NT2/D1 (cell line): ENCODE measurements around the gene AHI1.

Experiments used
- SUZ12 ChIP-seq: IDR thresholded peaks from 2 replicates; pipeline ENCODE4 v1.6.1; 2011; ENCODE audit not compliant: insufficient read length, insufficient read depth; ENCODE audit errors: extremely low read depth
- YY1 ChIP-seq: IDR thresholded peaks from 2 replicates; pipeline ENCODE4 v1.6.1; 2011; ENCODE audit not compliant: insufficient read length, insufficient read depth
- ZNF274 ChIP-seq: IDR thresholded peaks from 2 replicates; pipeline ENCODE4 v1.6.1; 2011; ENCODE audit warnings: mild to moderate bottlenecking, low read depth, low read length

DNA sequence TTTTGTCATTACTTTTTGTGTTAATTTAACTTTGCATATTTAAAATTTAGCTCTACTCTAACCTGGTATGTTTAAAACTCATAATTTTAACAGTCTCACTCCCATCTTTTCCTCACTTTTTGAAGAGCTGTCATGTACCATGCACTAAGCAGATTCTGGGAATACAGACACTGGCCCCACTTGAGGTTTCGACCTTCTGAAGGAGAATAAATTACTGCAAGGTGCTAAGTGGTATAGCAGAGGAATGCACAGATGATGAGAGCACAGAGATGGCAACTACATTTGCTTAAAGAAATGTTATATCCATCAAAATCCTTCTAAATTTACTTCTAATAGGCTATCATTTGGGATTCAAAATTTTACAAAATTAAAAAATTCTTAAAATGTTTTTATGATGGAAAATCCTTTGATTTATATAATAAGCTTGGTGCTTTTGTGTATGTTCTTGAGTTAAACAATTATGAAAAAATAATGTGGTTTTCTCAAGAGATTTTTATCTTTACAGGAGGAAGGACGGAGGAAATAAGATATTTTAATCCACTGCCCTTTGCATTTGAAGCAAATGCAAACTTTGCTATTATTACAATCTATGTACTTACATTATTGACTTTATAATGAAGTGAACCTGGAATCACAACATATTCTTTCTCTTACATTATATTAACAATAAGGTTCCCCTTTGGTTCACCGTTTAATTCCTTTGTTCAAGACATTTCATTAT, 79.3 kb downstream of the AHI1 start:
- TF ChIP-seq ZNF274 (no peak), SUZ12 (no peak), YY1 (no peak)
